Effector memory CD8-positive, alpha-beta T cell (primary cell): Measurements from ENCODE around the gene SH3BGRL.

Experiments used
- ATAC-seq: fragments of 150-1000 bp; cut with Tn5 transposase; replicated peaks from 2 replicates; pipeline ENCODE4 v1.10.0; 2021; ENCODE audit warnings: mild to moderate bottlenecking, moderate library complexity
- DNase-seq, 3 experiments: peaks; one replicate each; pipeline ENCODE4 v3.0.0; 2021
- H3K27ac Mint-ChIP-seq, 2 donors: one replicate each; pipeline ENCODE4 v1.8.0; 2022; ENCODE audit warnings: mild to moderate bottlenecking in 2 of 2, mixed read lengths in 2 of 2, moderate library complexity in 2 of 2
- H3K27me3 Mint-ChIP-seq, 2 donors: one replicate each; pipeline ENCODE4 v1.8.0; 2022; ENCODE audit warnings: mixed read lengths in 2 of 2
- H3K36me3 Mint-ChIP-seq: one replicate; pipeline ENCODE4 v1.8.0; 2022; ENCODE audit warnings: mild to moderate bottlenecking, moderate library complexity, mixed read lengths; ENCODE audit not compliant: insufficient read depth
- H3K4me1 Mint-ChIP-seq, 2 donors: one replicate each; pipeline ENCODE4 v1.8.0; 2022; ENCODE audit warnings: low read depth in 2 of 2, mixed read lengths in 2 of 2
- H3K4me3 Mint-ChIP-seq, 2 donors: one replicate each; pipeline ENCODE4 v1.8.0; 2022; ENCODE audit warnings: mild to moderate bottlenecking in 2 of 2, mixed read lengths in 2 of 2, moderate library complexity in 2 of 2
- H3K9me3 Mint-ChIP-seq, 2 donors: one replicate each; pipeline ENCODE4 v1.8.0; 2022; ENCODE audit warnings: mixed read lengths in 2 of 2

Gene SH3BGRL

DNA sequence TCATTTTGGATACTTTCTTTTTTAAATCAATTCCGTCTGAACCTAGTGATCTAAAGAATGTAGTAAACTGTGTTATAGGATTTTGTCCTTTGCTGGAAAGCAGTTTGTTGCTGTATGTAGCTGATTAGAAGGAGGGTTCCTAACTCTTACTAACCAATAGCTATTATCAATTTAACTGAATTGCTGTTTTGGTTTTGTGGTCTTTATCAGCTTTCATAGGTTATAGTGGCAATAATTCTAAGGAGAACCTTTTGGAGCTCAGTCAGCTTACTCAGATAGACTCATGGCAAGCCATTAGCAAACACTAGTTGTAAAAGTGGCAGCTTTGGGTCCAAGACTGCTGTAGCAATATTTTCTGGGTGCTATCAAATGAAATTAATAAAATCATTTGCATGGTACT is 29.6 kb downstream of the SH3BGRL start:
- no peak for DNase-seq
- no peaks in the 10 kb centered on the region for H3K27me3 Mint-ChIP-seq
- no peak overlapping the region for H3K27ac Mint-ChIP-seq
- H3K4me1 Mint-ChIP-seq, result peaks cover 20 to 45% of the 10 kb centered on the region in 2 donors
- peaks cover 4% of the 10 kb centered on the region for H3K36me3 Mint-ChIP-seq
- H3K4me3 Mint-ChIP-seq, result no peak overlapping the region
- H3K9me3 Mint-ChIP-seq, result no peaks in the 10 kb centered on the region
- no peak for ATAC-seq

DNA sequence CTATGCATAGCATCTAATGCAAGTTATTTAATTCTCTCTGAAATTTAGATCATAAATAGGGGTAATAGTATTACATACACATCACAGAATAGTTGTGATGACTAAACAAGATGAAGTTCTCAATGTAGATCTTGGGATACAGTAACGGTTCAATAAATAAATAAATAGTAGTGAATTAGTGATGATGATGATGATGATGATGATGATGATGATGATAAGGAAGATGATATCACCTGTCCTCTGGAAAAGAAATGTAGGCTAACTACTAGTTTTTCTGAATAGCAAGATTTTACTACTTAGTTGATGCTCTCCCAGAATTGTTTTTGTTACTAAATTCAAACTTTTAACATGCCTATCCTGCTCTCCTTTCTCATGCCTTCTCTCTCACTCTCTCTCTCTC is 30.3 kb downstream of the SH3BGRL start:
- H3K4me1 Mint-ChIP-seq, result peaks cover 20 to 45% of the 10 kb centered on the region in 2 donors
- H3K4me3 Mint-ChIP-seq, result no peak overlapping the region
- H3K36me3 Mint-ChIP-seq, result peaks cover 4% of the 10 kb centered on the region

DNA sequence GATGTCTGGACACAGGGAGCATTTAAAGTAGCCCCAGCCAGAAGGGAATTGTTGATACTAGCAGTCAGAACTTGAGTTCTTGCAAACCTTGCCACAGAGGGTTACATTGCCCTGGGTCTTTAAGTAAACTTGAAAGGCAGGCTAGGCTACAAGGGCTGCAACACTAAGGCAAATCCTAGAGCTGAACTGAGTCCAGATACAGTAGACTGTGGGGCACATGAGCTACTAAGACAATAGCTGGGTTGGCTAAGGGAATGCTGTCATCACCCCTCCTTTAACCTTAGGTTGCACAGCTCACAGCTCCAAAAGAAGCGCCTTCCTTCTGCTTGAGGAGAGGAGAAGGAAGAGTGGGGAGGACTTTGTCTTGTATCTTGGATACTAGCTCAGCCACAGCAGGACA is 35.6 kb downstream of the SH3BGRL start:
- DNase-seq (no peak), ATAC-seq (no peak)
- H3K36me3 Mint-ChIP-seq, result peaks cover 5% of the 10 kb centered on the region
- H3K4me3 Mint-ChIP-seq, result no peak overlapping the region
- H3K4me1 Mint-ChIP-seq, result peaks cover 6 to 26% of the 10 kb centered on the region in 2 donors
- no peak overlapping the region for H3K27ac Mint-ChIP-seq
- H3K27me3 Mint-ChIP-seq, result no peaks in the 10 kb centered on the region
- no peaks in the 10 kb centered on the region for H3K9me3 Mint-ChIP-seq

More for the DNA sequence above, 30.3 kb downstream of the SH3BGRL start:
- no peak overlapping the region for H3K27ac Mint-ChIP-seq
- H3K27me3 Mint-ChIP-seq, result no peaks in the 10 kb centered on the region
- DNase-seq, result no peak
- ATAC-seq, result no peak
- H3K9me3 Mint-ChIP-seq, result no peaks in the 10 kb centered on the region

DNA sequence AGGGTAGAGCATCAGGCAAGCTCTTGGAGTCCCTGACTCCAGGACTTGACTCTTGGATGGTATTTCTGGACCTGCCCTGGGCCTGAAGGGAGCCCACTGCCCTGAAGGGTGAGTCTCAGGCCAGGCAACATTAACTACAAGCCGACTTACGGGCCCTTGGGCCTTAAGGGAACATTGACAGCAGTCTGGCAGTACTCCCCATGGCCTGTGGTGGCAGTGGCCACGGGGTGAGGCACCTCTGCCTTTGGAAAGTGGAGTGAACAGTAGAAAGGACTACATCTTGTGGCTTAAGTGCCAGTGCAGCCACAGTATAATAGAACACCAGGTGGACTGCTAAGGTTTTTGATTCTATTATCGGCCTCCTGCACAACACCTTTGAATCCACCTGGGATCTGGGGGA is 36.3 kb downstream of the SH3BGRL start:
- ATAC-seq (no peak), DNase-seq (no peak)
- no peak overlapping the region for H3K4me3 Mint-ChIP-seq
- H3K9me3 Mint-ChIP-seq, result no peaks in the 10 kb centered on the region
- peaks cover 8 to 29% of the 10 kb centered on the region in 2 donors for H3K4me1 Mint-ChIP-seq
- H3K27me3 Mint-ChIP-seq, result no peaks in the 10 kb centered on the region
- H3K36me3 Mint-ChIP-seq, result peaks cover 4% of the 10 kb centered on the region
- H3K27ac Mint-ChIP-seq, result no peak overlapping the region

DNA sequence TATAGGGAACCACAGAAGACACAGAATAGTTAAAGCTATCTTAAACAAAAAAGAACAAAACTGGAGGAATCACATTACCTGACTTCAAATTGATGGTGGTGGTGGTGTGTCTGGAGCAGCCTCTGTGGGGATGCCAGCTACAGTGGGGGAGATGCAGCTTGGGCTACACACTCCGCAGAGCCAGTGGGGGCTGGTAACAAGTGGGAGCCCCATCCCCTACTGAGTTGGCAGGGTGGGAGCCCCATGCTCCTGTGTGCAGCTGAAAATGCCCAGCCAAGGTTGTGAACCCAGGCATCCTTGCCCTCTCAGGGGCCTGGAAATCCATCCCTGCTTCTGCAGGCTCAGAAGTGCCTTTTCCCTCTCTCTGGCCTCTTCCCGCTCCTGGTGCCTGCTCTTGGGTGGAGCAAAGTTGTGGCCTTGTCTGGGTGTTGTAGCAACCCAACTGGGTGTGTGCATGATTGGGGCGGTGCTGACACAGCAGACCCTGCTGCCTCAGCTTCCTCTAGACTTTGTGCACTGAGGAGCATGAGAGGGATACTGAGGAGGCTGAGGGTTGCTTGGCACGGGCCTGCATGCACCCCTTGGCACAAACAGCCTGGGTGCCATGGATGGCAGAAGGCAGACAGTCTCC is 38.9 kb downstream of the SH3BGRL start:
- Mint-ChIP-seq H3K9me3 (no peaks in the 10 kb centered on the region), H3K4me1 (peaks cover 6 to 15% of the 10 kb centered on the region in 2 donors), H3K27me3 (no peaks in the 10 kb centered on the region)

DNA sequence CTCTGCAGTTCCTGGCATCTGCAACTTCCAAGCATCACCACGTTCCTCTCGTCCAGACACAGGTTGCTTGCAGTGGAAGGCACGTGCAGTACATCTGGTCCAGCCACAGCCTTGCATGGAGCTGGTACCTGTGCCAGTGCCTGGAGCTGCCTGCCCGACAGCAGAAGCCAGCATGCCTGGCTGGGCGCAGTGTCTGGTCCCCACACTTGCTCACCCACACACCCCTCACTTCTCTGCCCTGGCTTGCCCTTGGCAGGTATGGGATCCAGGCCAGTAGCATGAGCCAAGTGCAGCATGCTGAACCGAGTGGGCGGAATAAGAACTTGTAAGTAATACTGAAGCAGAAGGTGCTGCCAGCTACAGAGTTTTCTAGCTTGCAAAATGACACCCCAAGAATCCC is 39.9 kb downstream of the SH3BGRL start:
- no peak for ATAC-seq

More for the DNA sequence above, 38.9 kb downstream of the SH3BGRL start:
- ATAC-seq (no peak), DNase-seq (no peak)
- no peak overlapping the region for H3K27ac Mint-ChIP-seq
- no peak overlapping the region for H3K4me3 Mint-ChIP-seq
- peaks cover 4% of the 10 kb centered on the region for H3K36me3 Mint-ChIP-seq

DNA sequence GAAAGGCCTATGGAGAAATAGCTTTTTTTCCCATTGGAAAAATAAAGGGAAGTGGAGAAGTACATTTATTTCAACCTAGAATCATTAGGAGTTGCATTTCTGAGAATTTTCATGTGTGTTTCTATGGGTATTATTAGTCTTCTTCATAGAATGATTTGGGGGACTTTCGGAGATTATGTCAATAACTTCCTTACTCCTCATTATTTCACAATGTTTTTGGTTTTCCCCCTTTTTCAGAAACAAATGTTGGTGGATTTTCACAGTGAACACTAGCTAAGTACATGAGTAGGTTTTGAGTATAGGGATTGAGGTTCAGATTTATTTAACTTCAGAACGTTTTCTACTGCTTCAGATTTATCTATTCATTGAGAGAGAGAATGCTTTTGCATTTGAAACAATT is 54.0 kb downstream of the SH3BGRL start:
- peaks cover 10 to 17% of the 10 kb centered on the region in 2 donors for H3K4me1 Mint-ChIP-seq
- no peaks in the 10 kb centered on the region for H3K27me3 Mint-ChIP-seq
- ATAC-seq (no peak), DNase-seq (no peak)
- no peaks in the 10 kb centered on the region for H3K36me3 Mint-ChIP-seq
- H3K4me3 Mint-ChIP-seq, result no peak overlapping the region
- H3K27ac Mint-ChIP-seq, result no peak overlapping the region
- no peaks in the 10 kb centered on the region for H3K9me3 Mint-ChIP-seq

More for the DNA sequence above, 39.9 kb downstream of the SH3BGRL start:
- H3K4me3 Mint-ChIP-seq, result no peak overlapping the region
- no peak overlapping the region for H3K27ac Mint-ChIP-seq
- H3K27me3 Mint-ChIP-seq, result no peaks in the 10 kb centered on the region
- peaks cover 7 to 23% of the 10 kb centered on the region in 2 donors for H3K4me1 Mint-ChIP-seq
- DNase-seq, result no peak
- H3K9me3 Mint-ChIP-seq, result no peaks in the 10 kb centered on the region
- peaks cover 4% of the 10 kb centered on the region for H3K36me3 Mint-ChIP-seq

DNA sequence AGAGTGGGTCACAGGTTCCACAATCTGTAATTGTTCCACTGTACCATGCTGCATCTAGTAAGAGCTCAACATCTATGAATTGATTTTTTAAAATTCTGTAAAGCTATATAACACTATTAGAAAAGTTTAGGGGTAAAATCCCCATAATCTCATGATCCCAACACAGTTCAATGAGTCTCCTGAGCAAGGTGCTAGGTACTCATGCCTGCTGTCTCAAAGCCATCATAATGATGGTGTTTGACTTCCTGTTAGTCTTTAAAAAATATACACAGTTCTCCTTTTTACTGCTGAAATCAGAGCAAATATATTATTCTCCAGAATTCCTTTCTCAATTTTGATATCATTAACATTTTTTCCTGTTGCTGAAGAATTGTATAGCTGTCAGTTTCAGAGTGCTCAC is 55.9 kb downstream of the SH3BGRL start:
- ATAC-seq, result no peak
- H3K4me1 Mint-ChIP-seq, result peaks cover 14 to 23% of the 10 kb centered on the region in 2 donors

DNA sequence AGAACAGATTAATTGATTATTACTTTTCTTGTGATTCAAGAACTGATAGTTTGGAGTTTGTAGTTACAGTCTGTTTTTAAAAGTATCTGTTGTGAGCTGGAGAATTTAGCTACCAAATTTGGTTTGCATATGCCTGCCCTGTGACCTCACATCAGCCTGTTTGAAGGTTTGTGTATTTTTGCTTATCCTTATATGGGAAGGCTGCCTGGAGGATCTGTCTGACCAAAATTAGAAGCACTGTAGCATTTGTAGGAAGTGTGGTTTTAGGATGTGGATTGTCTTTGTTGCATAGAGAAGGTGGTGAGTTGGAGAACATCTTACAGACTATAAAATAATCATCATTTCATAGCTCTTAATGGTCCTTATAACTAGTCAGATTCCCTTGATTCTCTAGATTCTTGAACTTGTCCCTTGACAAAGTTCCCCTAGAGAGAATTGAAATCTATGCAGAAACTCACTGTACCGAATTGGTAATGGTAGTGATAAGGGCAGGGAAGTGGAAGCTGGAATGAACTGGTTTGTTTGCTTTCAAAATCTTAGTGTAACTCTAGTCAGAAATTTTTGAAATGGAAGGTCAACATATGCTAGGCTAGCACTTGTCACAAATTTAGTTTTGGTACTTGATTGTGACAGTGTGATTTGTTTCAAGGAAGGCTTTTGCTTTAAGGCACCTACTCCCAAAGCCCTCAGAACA is 57.3 kb downstream of the SH3BGRL start:
- peaks cover 19 to 23% of the 10 kb centered on the region in 2 donors for H3K4me1 Mint-ChIP-seq

More for the DNA sequence above, 55.9 kb downstream of the SH3BGRL start:
- DNase-seq, result no peak
- Mint-ChIP-seq H3K27me3 (no peaks in the 10 kb centered on the region), H3K36me3 (no peaks in the 10 kb centered on the region), H3K9me3 (no peaks in the 10 kb centered on the region), H3K27ac (peak overlapping the region in 1 of 2 donors; percentile 72), H3K4me3 (no peak overlapping the region)

DNA sequence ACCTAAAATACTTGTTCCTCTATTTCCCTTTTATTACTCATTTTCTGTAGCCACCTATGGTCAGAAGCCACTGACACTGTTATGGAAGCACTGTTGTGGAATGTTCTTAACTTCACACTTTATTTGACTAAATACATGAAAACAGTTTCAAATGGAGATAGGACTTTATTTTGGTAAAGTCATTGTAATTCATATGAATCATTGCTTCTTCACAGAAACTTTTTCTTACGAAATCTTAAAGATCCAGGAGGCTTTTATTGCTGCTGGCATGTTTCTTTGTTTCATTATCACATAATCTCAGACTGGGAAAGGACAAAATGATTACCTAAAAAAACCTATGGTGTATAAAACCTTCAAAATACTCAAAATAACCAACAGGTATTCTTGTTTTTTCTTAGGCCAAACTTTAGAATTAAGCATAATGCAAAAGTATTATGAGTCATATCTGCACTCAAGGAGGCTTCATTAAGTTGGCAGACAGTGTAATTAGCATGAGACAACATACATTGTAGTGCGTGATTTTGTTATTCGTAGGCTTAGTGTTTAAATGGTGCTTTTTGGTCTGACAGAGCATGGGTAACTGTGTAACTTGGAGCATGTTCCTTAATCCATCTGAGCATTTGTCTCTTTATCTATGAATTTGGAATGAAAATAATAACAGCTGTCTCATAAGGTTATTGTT is 58.0 kb downstream of the SH3BGRL start:
- ATAC-seq (no peak), DNase-seq (no peak)
- Mint-ChIP-seq H3K9me3 (no peaks in the 10 kb centered on the region), H3K4me1 (peaks cover 19% of the 10 kb centered on the region in 2 donors), H3K27ac (no peak overlapping the region), H3K36me3 (peaks cover 4% of the 10 kb centered on the region), H3K27me3 (no peaks in the 10 kb centered on the region), H3K4me3 (no peak overlapping the region)

More for the DNA sequence above, 57.3 kb downstream of the SH3BGRL start:
- Mint-ChIP-seq H3K27me3 (no peaks in the 10 kb centered on the region), H3K36me3 (peaks cover 1% of the 10 kb centered on the region), H3K4me3 (no peak overlapping the region), H3K27ac (peak overlapping the region in 1 of 2 donors; percentile 72), H3K9me3 (no peaks in the 10 kb centered on the region)
- DNase-seq, result no peak
- no peak for ATAC-seq

DNA sequence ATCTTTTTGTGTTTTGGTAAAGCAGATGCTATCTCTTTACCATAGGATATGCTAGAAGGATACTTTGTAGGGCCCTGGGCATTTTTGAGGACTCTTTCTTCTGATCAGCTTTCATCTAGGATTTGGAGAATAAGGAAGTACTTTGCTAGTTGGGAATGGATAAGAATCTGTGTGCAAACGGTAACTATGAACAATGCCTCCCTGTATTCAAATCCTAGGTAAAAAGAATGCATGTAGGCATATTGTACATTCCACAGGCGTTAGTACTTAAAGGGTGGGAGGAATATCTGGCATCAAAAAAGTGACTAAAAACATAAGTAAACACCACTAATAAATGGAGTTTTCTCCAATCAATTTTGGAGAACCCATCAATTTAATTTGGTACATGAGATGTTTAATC is 59.7 kb downstream of the SH3BGRL start:
- H3K36me3 Mint-ChIP-seq, result peaks cover 4% of the 10 kb centered on the region
- no peak overlapping the region for H3K4me3 Mint-ChIP-seq
- DNase-seq (no peak), ATAC-seq (no peak)
- peak overlapping the region in 1 of 2 donors; percentile 44 for H3K27ac Mint-ChIP-seq
- H3K4me1 Mint-ChIP-seq, result peaks cover 27 to 29% of the 10 kb centered on the region in 2 donors
- H3K27me3 Mint-ChIP-seq, result no peaks in the 10 kb centered on the region
- no peaks in the 10 kb centered on the region for H3K9me3 Mint-ChIP-seq

DNA sequence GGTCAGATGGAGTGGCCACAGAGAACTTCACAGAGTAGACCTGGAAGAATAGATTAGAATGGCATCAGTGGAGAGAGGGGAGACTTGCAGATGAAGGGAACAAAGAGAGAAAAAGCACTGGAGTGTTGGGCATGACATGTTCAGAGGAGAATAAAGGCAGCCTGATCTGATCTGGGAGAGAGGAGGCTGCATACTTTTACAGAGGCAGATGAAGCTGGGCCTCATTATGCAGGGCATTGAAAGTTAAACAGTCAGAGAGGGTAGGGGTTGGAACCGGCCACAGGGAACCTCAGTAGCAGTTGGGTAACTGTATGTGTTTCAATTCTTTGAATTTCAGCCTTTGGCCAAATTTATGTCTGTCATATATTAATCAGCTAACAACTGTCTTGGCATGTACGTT is 61.2 kb downstream of the SH3BGRL start:
- H3K9me3 Mint-ChIP-seq, result no peaks in the 10 kb centered on the region
- H3K4me3 Mint-ChIP-seq, result no peak overlapping the region
- no peak for DNase-seq
- ATAC-seq, result no peak
- no peaks in the 10 kb centered on the region for H3K27me3 Mint-ChIP-seq
- peaks cover 38 to 44% of the 10 kb centered on the region in 2 donors for H3K4me1 Mint-ChIP-seq
- peaks cover 4% of the 10 kb centered on the region for H3K36me3 Mint-ChIP-seq
- H3K27ac Mint-ChIP-seq, result peak overlapping the region in 1 of 2 donors; percentile 49

DNA sequence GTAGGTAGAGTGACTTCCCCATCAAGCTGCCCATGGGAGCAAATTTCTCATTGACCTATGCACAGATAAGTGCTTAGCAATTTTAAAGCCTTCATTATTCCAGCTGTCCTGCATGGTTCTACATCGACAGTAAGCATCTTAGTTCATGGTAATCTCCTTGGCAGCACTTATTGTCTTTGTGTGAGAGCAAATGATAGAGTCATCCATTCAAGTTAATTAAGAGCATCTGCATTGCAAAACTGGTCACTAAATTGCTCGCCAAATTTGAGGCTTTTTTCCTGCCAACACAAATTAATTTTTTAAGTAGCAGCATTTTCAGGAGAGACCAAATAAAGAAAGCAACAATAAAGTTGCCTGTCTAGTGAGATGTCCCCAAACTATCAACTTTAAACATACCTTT is 76.7 kb downstream of the SH3BGRL start:
- Mint-ChIP-seq H3K27me3 (no peaks in the 10 kb centered on the region), H3K4me3 (no peak overlapping the region), H3K27ac (no peak overlapping the region), H3K36me3 (peaks cover 25% of the 10 kb centered on the region), H3K4me1 (no peaks in the 10 kb centered on the region), H3K9me3 (no peaks in the 10 kb centered on the region)
- DNase-seq (no peak), ATAC-seq (no peak)

DNA sequence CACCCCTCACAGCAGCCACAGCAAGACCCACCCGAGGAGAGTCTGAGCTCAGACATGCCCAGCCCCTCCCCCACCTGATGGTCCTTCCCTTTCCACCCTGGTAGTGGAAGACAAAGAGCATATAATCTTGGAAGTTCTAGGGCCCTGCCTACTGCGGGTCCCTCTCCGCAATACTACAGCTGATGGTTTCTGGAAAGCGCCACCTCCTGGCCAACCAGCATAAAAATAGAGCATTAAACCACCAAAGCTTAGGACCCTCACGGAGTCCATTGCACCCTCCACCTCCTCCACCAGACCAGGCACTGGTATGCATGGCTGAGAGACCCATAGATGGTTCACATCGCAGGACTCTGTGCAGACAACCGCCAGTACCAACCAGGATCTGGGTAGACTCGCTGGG is 78.2 kb downstream of the SH3BGRL start:
- no peak overlapping the region for H3K4me3 Mint-ChIP-seq
- no peaks in the 10 kb centered on the region for H3K27me3 Mint-ChIP-seq
- H3K4me1 Mint-ChIP-seq, result no peaks in the 10 kb centered on the region
- peaks cover 25% of the 10 kb centered on the region for H3K36me3 Mint-ChIP-seq
- H3K9me3 Mint-ChIP-seq, result peaks cover 1 to 8% of the 10 kb centered on the region in 2 donors
- DNase-seq (no peak), ATAC-seq (no peak)
- no peak overlapping the region for H3K27ac Mint-ChIP-seq
